ENCODE measurements around the gene SERINC4.

DNA sequence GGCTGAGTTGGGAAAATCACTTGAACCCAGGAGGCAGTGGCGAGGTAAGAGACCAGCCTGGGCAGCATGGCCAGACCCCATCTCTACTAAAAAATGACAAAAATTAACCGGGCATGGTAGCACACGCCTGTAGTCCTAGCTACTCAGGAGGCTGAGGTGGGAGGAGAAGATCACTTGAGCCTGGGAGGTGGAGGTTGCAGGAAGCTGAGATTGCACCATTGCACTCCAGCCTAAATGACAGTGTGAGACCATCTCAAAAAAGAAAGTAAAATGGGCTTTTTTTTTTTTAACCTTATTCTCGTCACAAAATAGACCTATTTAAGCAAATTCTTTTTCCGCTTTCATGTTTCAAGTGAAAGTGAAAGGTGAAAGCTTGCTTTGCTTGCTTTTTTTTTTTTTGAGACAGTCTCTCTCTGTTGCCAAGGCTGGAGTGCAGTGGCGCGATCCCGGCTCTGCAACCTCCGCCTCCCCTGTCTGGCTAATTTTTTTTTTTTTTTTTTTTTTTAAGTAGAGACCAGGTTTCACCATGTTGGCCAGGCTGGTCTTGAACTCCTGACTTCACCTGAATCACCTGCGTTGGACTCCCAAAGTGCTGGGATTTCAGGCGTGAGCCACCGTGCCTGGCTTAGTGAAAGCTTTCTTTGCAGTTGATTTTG, 50.2 kb downstream of the SERINC4 start:
- TF ChIP-seq CTCF (IDR thresholded peaks at IDR 0.05 in 2 of 3, conservative IDR thresholded peaks at IDR 0.05 in 1 of 3; ENCODE audit: control insufficient read depth in 2 of 3, extremely low read depth in 1 of 3, insufficient read depth in 1 of 3, low read depth in 3 of 3, low read length in 3 of 3) (no peak), HCFC1 (IDR thresholded peaks at IDR 0.05; ENCODE audit: low read length) (no peak), RFX5 (IDR thresholded peaks at IDR 0.05; ENCODE audit: low read depth, low read length) (no peak), POLR2A (IDR thresholded peaks at IDR 0.05; ENCODE audit: low read depth, low read length) (no peak), NFIC (IDR thresholded peaks at IDR 0.05; ENCODE audit: low read depth, low read length) (0 out of 2 replicates have a peak, but pooled peaks have one; percentile 27), CEBPB (IDR thresholded peaks at IDR 0.05; ENCODE audit: borderline replicate concordance in 1 of 2, low read depth in 2 of 2, low read length in 2 of 2) (no peak), SRF (IDR thresholded peaks at IDR 0.05; ENCODE audit: low read depth in 2 of 2, low read length in 2 of 2) (no peak), SPI1 (IDR thresholded peaks at IDR 0.05; ENCODE audit: borderline replicate concordance, insufficient read depth, low read depth, low read length) (no peak), TARDBP (IDR thresholded peaks at IDR 0.05; ENCODE audit: borderline replicate concordance) (no peak), MAX (IDR thresholded peaks at IDR 0.05; ENCODE audit: low read depth, low read length) (no peak)
- TF ChIP-seq, protein P1, sequence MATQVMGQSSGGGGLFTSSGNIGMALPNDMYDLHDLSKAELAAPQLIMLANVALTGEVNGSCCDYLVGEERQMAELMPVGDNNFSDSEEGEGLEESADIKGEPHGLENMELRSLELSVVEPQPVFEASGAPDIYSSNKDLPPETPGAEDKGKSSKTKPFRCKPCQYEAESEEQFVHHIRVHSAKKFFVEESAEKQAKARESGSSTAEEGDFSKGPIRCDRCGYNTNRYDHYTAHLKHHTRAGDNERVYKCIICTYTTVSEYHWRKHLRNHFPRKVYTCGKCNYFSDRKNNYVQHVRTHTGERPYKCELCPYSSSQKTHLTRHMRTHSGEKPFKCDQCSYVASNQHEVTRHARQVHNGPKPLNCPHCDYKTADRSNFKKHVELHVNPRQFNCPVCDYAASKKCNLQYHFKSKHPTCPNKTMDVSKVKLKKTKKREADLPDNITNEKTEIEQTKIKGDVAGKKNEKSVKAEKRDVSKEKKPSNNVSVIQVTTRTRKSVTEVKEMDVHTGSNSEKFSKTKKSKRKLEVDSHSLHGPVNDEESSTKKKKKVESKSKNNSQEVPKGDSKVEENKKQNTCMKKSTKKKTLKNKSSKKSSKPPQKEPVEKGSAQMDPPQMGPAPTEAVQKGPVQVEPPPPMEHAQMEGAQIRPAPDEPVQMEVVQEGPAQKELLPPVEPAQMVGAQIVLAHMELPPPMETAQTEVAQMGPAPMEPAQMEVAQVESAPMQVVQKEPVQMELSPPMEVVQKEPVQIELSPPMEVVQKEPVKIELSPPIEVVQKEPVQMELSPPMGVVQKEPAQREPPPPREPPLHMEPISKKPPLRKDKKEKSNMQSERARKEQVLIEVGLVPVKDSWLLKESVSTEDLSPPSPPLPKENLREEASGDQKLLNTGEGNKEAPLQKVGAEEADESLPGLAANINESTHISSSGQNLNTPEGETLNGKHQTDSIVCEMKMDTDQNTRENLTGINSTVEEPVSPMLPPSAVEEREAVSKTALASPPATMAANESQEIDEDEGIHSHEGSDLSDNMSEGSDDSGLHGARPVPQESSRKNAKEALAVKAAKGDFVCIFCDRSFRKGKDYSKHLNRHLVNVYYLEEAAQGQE (IDR thresholded peaks at IDR 0.05; ENCODE audit: low read depth, low read length) = no peak
